AG09309 (cell line): ENCODE measurements around the gene LAMA2.

ENCODE experiments used
- DNase-seq: peaks from one replicate; pipeline ENCODE4 v3.0.0-alpha.2; 2010; ENCODE audit warnings: low read depth
- H3K4me3 ChIP-seq: 2 replicates; pipeline ENCODE4 v1.5.1; 2011; ENCODE audit warnings: mild to moderate bottlenecking, low read depth, low read length, moderate library complexity; ENCODE audit not compliant: control insufficient read depth
- CTCF ChIP-seq: IDR thresholded peaks from 2 replicates; pipeline ENCODE4 v1.5.1; 2011; ENCODE audit warnings: mild to moderate bottlenecking, low read depth, low read length, inconsistent platforms; ENCODE audit not compliant: insufficient read depth, control insufficient read depth; ENCODE audit errors: missing control alignments

LAMA2 gene

GRCh38 chr6:129455126-129455769, 572.3 kb downstream of the LAMA2 start:
- TF ChIP-seq CTCF, result no peak
- no peak for DNase-seq
- H3K4me3 ChIP-seq, result no peak overlapping the region

GRCh38 chr6:129460221-129460620, 577.3 kb downstream of the LAMA2 start:
- no peak for DNase-seq
- no peak overlapping the region for H3K4me3 ChIP-seq
- no peak for TF ChIP-seq CTCF

GRCh38 chr6:129469070-129469662, 586.2 kb downstream of the LAMA2 start:
- no peak overlapping the region for H3K4me3 ChIP-seq
- TF ChIP-seq CTCF, result peak; percentile 22
- DNase-seq, result no peak

- no peak for DNase-seq
- no peak for TF ChIP-seq CTCF
- H3K4me3 ChIP-seq, result no peak overlapping the region
Observed at GRCh38 chr6:129472239-129472638, 589.3 kb downstream of the LAMA2 start.

- no peak for DNase-seq
- no peak overlapping the region for H3K4me3 ChIP-seq
- TF ChIP-seq CTCF, result no peak
Observed at GRCh38 chr6:129473546-129473945, 590.6 kb downstream of the LAMA2 start.

GRCh38 chr6:129475477-129476247, 592.7 kb downstream of the LAMA2 start:
- H3K4me3 ChIP-seq, result no peak overlapping the region
- no peak for DNase-seq
- no peak for TF ChIP-seq CTCF
